Measurements from ENCODE around the gene UQCC2.

Gene UQCC2

GRCh38 chr6:33755070-33755869 lies 43.8 kb upstream of the UQCC2 start (continued):
- no peak for TF ChIP-seq BACH2 (CRISPR knock-in tag; IDR thresholded peaks at IDR 0.05; ENCODE audit: borderline replicate concordance)

- no peak for ATAC-seq
- TF ChIP-seq POU6F1 (CRISPR knock-in tag; IDR thresholded peaks at IDR 0.05; ENCODE audit: borderline replicate concordance, low read depth) = no peak
- no peak for TF ChIP-seq TCF4 (CRISPR knock-in tag; IDR thresholded peaks at IDR 0.05; ENCODE audit: borderline replicate concordance)
- TF ChIP-seq SNAI2 (CRISPR knock-in tag; IDR thresholded peaks at IDR 0.05) = no peak
- TF ChIP-seq ISL1 (CRISPR knock-in tag; IDR thresholded peaks at IDR 0.05) = no peak
- no peak for TF ChIP-seq CSRNP3 (CRISPR knock-in tag; IDR thresholded peaks at IDR 0.05)
- no peak for TF ChIP-seq RARB (CRISPR knock-in tag; IDR thresholded peaks at IDR 0.05)
- TF ChIP-seq ZC3H10 (CRISPR knock-in tag; IDR thresholded peaks at IDR 0.05) = no peak
- no peak for TF ChIP-seq OSR1 (CRISPR knock-in tag; IDR thresholded peaks at IDR 0.05)
- no peak for TF ChIP-seq GLIS3 (CRISPR knock-in tag; IDR thresholded peaks at IDR 0.05)
- no peak for TF ChIP-seq ZNF70 (CRISPR knock-in tag; IDR thresholded peaks at IDR 0.05)
- no peak for TF ChIP-seq CREB5 (CRISPR knock-in tag; IDR thresholded peaks at IDR 0.05; ENCODE audit: low read depth)
Observed at GRCh38 chr6:33754222-33754621, 42.7 kb upstream of the UQCC2 start.

GRCh38 chr6:33752646-33753015 lies 41.1 kb upstream of the UQCC2 start:
- no peak for ATAC-seq
- TF ChIP-seq TOX (CRISPR knock-in tag; IDR thresholded peaks at IDR 0.05; ENCODE audit: borderline replicate concordance) = no peak
- TF ChIP-seq TSHZ2 (CRISPR knock-in tag; IDR thresholded peaks at IDR 0.05) = no peak

GRCh38 chr6:33751771-33752645 lies 40.5 kb upstream of the UQCC2 start:
- no peak for TF ChIP-seq TSHZ2 (CRISPR knock-in tag; IDR thresholded peaks at IDR 0.05)
- no peak for TF ChIP-seq ZFP30 (CRISPR knock-in tag; IDR thresholded peaks at IDR 0.05)
- TF ChIP-seq BACH2 (CRISPR knock-in tag; IDR thresholded peaks at IDR 0.05; ENCODE audit: borderline replicate concordance) = no peak
- TF ChIP-seq TCF4 (CRISPR knock-in tag; IDR thresholded peaks at IDR 0.05; ENCODE audit: borderline replicate concordance) = no peak
- TF ChIP-seq POU6F1 (CRISPR knock-in tag; IDR thresholded peaks at IDR 0.05; ENCODE audit: borderline replicate concordance, low read depth) = no peak
- no peak for TF ChIP-seq RARB (CRISPR knock-in tag; IDR thresholded peaks at IDR 0.05)
- TF ChIP-seq ZC3H10 (CRISPR knock-in tag; IDR thresholded peaks at IDR 0.05) = no peak
- TF ChIP-seq ISL1 (CRISPR knock-in tag; IDR thresholded peaks at IDR 0.05) = no peak
- TF ChIP-seq OSR1 (CRISPR knock-in tag; IDR thresholded peaks at IDR 0.05) = no peak
- TF ChIP-seq ZNF565 (CRISPR knock-in tag; conservative IDR thresholded peaks at IDR 0.05; ENCODE audit: low read depth) = no peak
- no peak for TF ChIP-seq ZNF8 (CRISPR knock-in tag; IDR thresholded peaks at IDR 0.05)
- TF ChIP-seq TOX (CRISPR knock-in tag; IDR thresholded peaks at IDR 0.05; ENCODE audit: borderline replicate concordance) = no peak

More at GRCh38 chr6:33751771-33752645, 40.5 kb upstream of the UQCC2 start:
- no peak for ATAC-seq
